Left lung (tissue), 10 donors: ENCODE results near the gene PHF1. TPM values are rescaled to one million over a fixed set of nuclear protein-coding genes. Genes with fewer than 3 reads are reported as not detected.

Experiments used
- ATAC-seq: fragments of 200-7000 bp; cut with Tn5 transposase; one replicate; pipeline ENCODE4 v1.9.1; 2020; ENCODE audit warnings: moderate library complexity
- DNase-seq, 4 donors: peaks; one replicate each; pipeline ENCODE4 v3.0.0-alpha.2; 2013 to 2020
- H3K27ac ChIP-seq, 2 donors: fragments of 200-600 bp; sonication (generic) in 1 of 2; one replicate each; pipeline versions ENCODE4 v1.5.0 to v1.8.0; 2020 to 2021
- H3K27me3 ChIP-seq, 2 donors: fragments of 200-600 bp; sonication (generic) in 1 of 2; one replicate each; pipeline versions ENCODE4 v1.5.0 to v1.8.0; 2020 to 2021
- H3K36me3 ChIP-seq, 2 donors: fragments of 200-600 bp; sonication (generic) in 1 of 2; one replicate each; pipeline versions ENCODE4 v1.5.0 to v1.8.0; 2020 to 2021
- H3K4me1 ChIP-seq, 2 donors: fragments of 200-600 bp; one replicate each; pipeline ENCODE4 v1.8.0; 2021
- H3K4me3 ChIP-seq, 2 donors: fragments of 200-600 bp; sonication (generic) in 1 of 2; one replicate each; pipeline versions ENCODE4 v1.5.0 to v1.8.0; 2020 to 2021; ENCODE audit warnings: mild to moderate bottlenecking in 1 of 2
- H3K9me3 ChIP-seq, 2 donors: fragments of 200-600 bp; sonication (generic) in 1 of 2; one replicate each; pipeline versions ENCODE4 v1.5.0 to v1.8.0; 2020 to 2021
- intact Hi-C, 2 donors: fragments of 100-400 bp; cut with DNase I; formaldehyde crosslinking; loops; one replicate each; pipeline versions ENCODE4 v1.11.2 to v1.14.2; 2022
- polyA plus RNA-seq, 6 donors: library from polyadenylated mRNA; unstranded; fragments of 120-200 nt; gene quantifications; one replicate each; pipeline ENCODE4 v1.2.1, GENCODE V29; 2013; ENCODE audit not compliant: insufficient read length in 6 of 6
- total RNA-seq, 2 donors: library from RNA; stranded (reverse); fragmentation: NEBNext Ultra II Directional; extraction: Animal tissue kit (Norgen Biotek cat#: 25700); gene quantifications; one replicate each; pipeline ENCODE4 v1.2.1, GENCODE V29; 2021
- TF ChIP-seq, protein P1 (sequence below), 2 donors: fragments of 200-600 bp; sonication (generic) in 1 of 2; IDR thresholded peaks; one replicate each; pipeline versions ENCODE4 v1.5.0 to v1.8.0; 2021; ENCODE audit warnings: antibody characterized with exemption in 2 of 2
- donor health status: DM: no; HTN: yes; CAD: no.
- donor health status: DM: no; HTN: no; CAD: no.

Gene PHF1
- total and polyA plus RNA-seq, 8 donors, result 43.4 to 91.9 (median 68.4) TPM

DNA sequence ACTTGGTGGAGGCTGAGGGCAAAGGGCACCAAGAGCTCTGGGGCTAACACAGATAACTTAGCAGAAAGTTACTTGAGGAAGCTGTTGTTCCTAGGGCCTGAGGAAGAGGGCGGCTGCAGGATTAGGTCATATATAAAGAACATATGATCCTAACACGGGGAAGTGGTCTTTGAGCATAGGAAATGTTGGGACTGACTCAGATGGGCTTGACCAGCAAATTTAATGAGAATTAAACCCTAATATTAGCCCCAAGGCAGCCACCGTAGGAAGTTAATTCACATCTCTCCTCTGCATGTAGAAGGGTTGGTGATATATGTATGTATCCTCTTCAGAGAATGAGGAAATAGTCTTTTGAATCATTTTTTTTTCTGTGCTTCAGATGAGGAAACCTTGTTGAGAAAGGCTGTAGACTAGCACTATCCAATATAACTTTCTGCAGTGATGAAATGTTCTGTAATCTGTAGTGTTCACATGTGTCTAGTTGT, 34.3 kb downstream of the PHF1 start:
- H3K27me3 ChIP-seq, result no peaks in the 10 kb centered on the region
- peak; percentile 10 for ATAC-seq
- H3K9me3 ChIP-seq, result no peaks in the 10 kb centered on the region
- no peak overlapping the region for H3K4me3 ChIP-seq
- H3K4me1 ChIP-seq, result peaks cover 0 to 29% of the 10 kb centered on the region in 2 donors
- H3K36me3 ChIP-seq, result peaks cover 0 to 54% of the 10 kb centered on the region in 2 donors
- DNase-seq, result no peak
- intact Hi-C loops, result no loop called here
- TF ChIP-seq, protein P1, sequence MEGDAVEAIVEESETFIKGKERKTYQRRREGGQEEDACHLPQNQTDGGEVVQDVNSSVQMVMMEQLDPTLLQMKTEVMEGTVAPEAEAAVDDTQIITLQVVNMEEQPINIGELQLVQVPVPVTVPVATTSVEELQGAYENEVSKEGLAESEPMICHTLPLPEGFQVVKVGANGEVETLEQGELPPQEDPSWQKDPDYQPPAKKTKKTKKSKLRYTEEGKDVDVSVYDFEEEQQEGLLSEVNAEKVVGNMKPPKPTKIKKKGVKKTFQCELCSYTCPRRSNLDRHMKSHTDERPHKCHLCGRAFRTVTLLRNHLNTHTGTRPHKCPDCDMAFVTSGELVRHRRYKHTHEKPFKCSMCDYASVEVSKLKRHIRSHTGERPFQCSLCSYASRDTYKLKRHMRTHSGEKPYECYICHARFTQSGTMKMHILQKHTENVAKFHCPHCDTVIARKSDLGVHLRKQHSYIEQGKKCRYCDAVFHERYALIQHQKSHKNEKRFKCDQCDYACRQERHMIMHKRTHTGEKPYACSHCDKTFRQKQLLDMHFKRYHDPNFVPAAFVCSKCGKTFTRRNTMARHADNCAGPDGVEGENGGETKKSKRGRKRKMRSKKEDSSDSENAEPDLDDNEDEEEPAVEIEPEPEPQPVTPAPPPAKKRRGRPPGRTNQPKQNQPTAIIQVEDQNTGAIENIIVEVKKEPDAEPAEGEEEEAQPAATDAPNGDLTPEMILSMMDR (IDR thresholded peaks at IDR 0.05), result no peak
- peak overlapping the region in 1 of 2 donors; percentile 69 for H3K27ac ChIP-seq

GRCh38 chr6:33446356-33446755, 35.5 kb downstream of the PHF1 start:
- Histone ChIP-seq H3K36me3 (peaks cover 0 to 48% of the 10 kb centered on the region in 2 donors), H3K4me3 (no peak overlapping the region), H3K4me1 (peaks cover 0 to 41% of the 10 kb centered on the region in 2 donors), H3K9me3 (no peaks in the 10 kb centered on the region), H3K27ac (peak overlapping the region in 1 of 2 donors; percentile 69), H3K27me3 (no peaks in the 10 kb centered on the region)
- intact Hi-C loops, result no loop called here
- no peak for DNase-seq
- TF ChIP-seq, protein P1 (IDR thresholded peaks at IDR 0.05), result no peak
- ATAC-seq, result no peak

DNA sequence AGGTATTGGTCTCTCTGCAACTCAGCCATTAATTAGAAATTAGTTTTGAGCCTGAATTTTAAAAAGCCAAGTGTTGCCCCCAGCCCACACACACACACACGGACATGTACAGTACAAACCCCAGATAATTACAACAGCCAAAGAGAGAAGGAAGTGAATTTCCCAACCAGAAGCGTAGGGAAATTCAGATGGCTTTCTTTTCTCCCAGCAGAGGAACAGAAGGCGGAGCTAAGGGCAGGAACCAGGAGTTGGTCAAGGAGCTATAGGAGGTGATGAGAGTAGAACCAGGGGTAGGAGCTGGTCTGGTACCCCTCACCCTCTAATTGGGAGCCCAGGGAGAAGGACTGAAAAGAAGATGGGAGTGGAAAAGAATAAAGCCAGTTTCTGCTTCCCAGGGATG, 39.6 kb downstream of the PHF1 start:
- no peak for ATAC-seq
- Histone ChIP-seq H3K4me3 (no peak overlapping the region), H3K27me3 (no peaks in the 10 kb centered on the region), H3K36me3 (peaks cover 0 to 15% of the 10 kb centered on the region in 2 donors), H3K27ac (peak overlapping the region in 1 of 2 donors; percentile 73), H3K9me3 (no peaks in the 10 kb centered on the region), H3K4me1 (peaks cover 6 to 63% of the 10 kb centered on the region in 2 donors)
- TF ChIP-seq, protein P1 (IDR thresholded peaks at IDR 0.05), result no peak
- DNase-seq, result no peak
- intact Hi-C loops, result no loop called here

DNA sequence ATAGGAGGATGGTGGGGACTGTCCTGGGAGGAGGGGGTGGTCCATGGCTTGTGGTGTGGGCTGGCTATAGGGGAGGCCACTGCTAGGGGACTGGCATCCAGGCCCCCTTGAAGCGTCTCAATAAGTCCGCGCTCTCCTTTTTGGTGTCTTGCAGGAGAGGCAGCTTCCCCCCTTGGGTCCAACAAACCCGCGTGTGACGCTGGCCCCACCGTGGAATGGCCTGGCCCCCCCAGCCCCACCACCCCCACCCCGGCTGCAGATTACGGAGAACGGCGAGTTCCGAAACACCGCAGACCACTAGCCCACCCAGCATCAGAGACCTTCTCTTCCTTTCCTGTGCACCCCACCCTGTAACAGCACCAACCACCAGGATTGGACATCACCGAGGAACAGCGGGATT, 40.8 kb downstream of the PHF1 start:
- TF ChIP-seq, protein P1 (IDR thresholded peaks at IDR 0.05), result no peak
- ATAC-seq (no peak), DNase-seq (no peak)
- H3K9me3 ChIP-seq, result no peaks in the 10 kb centered on the region
- H3K4me3 ChIP-seq, result no peak overlapping the region
- H3K4me1 ChIP-seq, result peaks cover 6 to 59% of the 10 kb centered on the region in 2 donors
- H3K27me3 ChIP-seq, result no peaks in the 10 kb centered on the region
- H3K27ac ChIP-seq, result peak overlapping the region in 1 of 2 donors; percentile 73
- intact Hi-C loops, result no loop called here
- H3K36me3 ChIP-seq, result peaks cover 0 to 18% of the 10 kb centered on the region in 2 donors

DNA sequence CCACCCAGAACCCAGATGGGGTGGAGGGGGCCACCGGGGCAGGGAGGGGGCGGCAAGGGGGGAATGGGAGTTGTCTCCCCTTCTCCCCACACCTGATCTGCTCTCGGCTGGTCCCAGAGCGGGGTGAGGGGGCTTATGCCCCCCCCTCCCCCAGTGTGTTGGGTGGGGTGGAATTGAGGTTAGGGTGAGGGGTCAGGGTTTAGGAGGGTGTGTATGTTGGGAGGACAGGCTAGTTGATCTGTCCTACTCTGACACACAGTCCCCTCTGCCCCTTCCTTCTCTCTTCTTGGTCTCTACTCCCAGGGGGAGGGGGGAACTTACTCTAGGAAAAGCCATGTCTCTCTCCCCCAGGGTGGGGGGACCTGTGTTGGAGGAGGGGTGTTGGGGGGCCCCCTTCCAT, 41.7 kb downstream of the PHF1 start:
- DNase-seq, result no peak
- no peaks in the 10 kb centered on the region for H3K9me3 ChIP-seq
- H3K4me1 ChIP-seq, result peaks cover 6 to 59% of the 10 kb centered on the region in 2 donors
- H3K27me3 ChIP-seq, result no peaks in the 10 kb centered on the region
- no peak overlapping the region for H3K27ac ChIP-seq
- no peak overlapping the region for H3K4me3 ChIP-seq
- ATAC-seq, result no peak
- TF ChIP-seq, protein P1 (IDR thresholded peaks at IDR 0.05), result no peak
- intact Hi-C loops, result no loop called here
- peaks cover 0 to 20% of the 10 kb centered on the region in 2 donors for H3K36me3 ChIP-seq
